Astrocyte (in vitro differentiated cells and primary cell): ENCODE data around the gene CRY2.

Source experiments
- CTCF ChIP-seq: IDR thresholded peaks from 2 replicates; pipeline ENCODE4 v1.5.1; 2011; ENCODE audit warnings: low read depth, mild to moderate bottlenecking, inconsistent platforms, low read length, moderate library complexity; ENCODE audit not compliant: insufficient read depth
- EZH2 ChIP-seq: IDR thresholded peaks from 2 replicates; pipeline ENCODE4 v1.6.1; 2012; ENCODE audit warnings: mild to moderate bottlenecking, low read length, inconsistent platforms; ENCODE audit not compliant: insufficient read depth

GRCh38 chr11:45851228-45851627, 4.0 kb downstream of the CRY2 start:
- TF ChIP-seq CTCF = no peak
- no peak for TF ChIP-seq EZH2
